Upper lobe of right lung (tissue), 1 donor: ENCODE measurements around the gene MMEL1. TPM values are rescaled to one million over a fixed set of nuclear protein-coding genes. Genes with fewer than 3 reads are reported as not detected.

Experiments used
- ATAC-seq: fragments of 200-7000 bp; cut with Tn5 transposase; one replicate; pipeline ENCODE4 v1.9.1; 2020; ENCODE audit warnings: mild to moderate bottlenecking, moderate library complexity
- DNase-seq: peaks from one replicate; pipeline ENCODE4 v3.0.0-alpha.2; 2020
- H3K27ac ChIP-seq: fragments of 200-600 bp; one replicate; pipeline ENCODE4 v1.8.0; 2022
- H3K27me3 ChIP-seq: fragments of 200-600 bp; one replicate; pipeline ENCODE4 v1.8.0; 2022; ENCODE audit warnings: mild to moderate bottlenecking
- H3K36me3 ChIP-seq: fragments of 200-600 bp; one replicate; pipeline ENCODE4 v1.8.0; 2022
- H3K4me1 ChIP-seq: fragments of 200-600 bp; one replicate; pipeline ENCODE4 v1.8.0; 2022
- H3K4me3 ChIP-seq: fragments of 200-600 bp; one replicate; pipeline ENCODE4 v1.8.0; 2022; ENCODE audit warnings: mild to moderate bottlenecking
- H3K9me3 ChIP-seq: fragments of 200-600 bp; one replicate; pipeline ENCODE4 v1.8.0; 2022
- intact Hi-C: fragments of 100-400 bp; cut with DNase I; formaldehyde crosslinking; loops from one replicate; pipeline ENCODE4 v1.11.0; 2022
- total RNA-seq: library from RNA; stranded (reverse); fragmentation: NEBNext Ultra II Directional; extraction: Animal tissue kit (Norgen Biotek cat#: 25700); gene quantifications from one replicate; pipeline ENCODE4 v1.2.1, GENCODE V29; 2021
- TF ChIP-seq, protein P1 (sequence below): fragments of 200-600 bp; IDR thresholded peaks from one replicate; pipeline ENCODE4 v1.8.0; 2022; ENCODE audit warnings: antibody characterized with exemption
- donor health status: DM: no; HTN: yes; CAD: no; lungs with severe emphysema.

Gene MMEL1
- total RNA-seq, 1 donor from 2014 or later, result 3.2 TPM

DNA sequence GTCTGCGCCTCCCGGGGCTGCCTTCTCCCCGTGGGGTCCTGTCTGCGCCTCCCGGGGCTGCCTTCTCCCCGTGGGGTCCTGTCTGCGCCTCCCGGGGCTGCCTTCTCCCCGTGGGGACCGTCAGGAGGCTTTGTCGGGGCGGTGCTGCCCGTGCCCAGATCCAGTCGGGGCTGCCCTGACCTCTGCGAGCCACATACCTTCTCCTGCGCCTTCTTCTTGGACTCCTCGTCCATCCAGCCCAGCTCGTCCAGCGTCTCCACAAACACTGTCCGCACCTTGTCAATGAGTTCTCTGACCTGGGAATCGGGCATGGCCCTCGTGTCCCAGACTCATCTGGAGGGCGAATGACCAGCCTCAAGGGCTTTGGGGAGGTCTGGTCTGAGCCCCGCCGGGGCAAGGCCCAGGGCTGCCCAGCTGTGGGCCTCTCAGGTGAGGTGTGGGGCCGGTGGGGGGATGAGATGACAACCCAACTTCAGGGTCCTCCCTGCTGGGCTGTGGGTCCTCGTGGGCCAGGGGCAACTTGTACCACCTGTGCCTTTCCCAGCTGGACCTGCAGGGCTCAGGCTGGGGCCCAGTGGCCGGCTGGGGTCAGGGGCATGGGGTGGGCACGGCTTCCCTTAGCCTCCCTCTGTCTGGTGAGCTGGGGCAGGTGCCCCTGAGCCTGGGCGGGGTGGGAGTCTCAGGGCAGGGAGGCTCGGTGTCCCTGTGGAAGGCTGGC is 36.8 kb downstream of the MMEL1 start:
- peak; percentile 61 for DNase-seq
- TF ChIP-seq, protein P1, sequence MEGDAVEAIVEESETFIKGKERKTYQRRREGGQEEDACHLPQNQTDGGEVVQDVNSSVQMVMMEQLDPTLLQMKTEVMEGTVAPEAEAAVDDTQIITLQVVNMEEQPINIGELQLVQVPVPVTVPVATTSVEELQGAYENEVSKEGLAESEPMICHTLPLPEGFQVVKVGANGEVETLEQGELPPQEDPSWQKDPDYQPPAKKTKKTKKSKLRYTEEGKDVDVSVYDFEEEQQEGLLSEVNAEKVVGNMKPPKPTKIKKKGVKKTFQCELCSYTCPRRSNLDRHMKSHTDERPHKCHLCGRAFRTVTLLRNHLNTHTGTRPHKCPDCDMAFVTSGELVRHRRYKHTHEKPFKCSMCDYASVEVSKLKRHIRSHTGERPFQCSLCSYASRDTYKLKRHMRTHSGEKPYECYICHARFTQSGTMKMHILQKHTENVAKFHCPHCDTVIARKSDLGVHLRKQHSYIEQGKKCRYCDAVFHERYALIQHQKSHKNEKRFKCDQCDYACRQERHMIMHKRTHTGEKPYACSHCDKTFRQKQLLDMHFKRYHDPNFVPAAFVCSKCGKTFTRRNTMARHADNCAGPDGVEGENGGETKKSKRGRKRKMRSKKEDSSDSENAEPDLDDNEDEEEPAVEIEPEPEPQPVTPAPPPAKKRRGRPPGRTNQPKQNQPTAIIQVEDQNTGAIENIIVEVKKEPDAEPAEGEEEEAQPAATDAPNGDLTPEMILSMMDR, result no peak
- Histone ChIP-seq H3K4me3 (no peak overlapping the region), H3K27me3 (no peaks in the 10 kb centered on the region), H3K4me1 (peaks cover 14% of the 10 kb centered on the region), H3K36me3 (no peaks in the 10 kb centered on the region), H3K9me3 (no peaks in the 10 kb centered on the region), H3K27ac (no peak overlapping the region)
- no peak for ATAC-seq
- intact Hi-C loops, result no loop called here

DNA sequence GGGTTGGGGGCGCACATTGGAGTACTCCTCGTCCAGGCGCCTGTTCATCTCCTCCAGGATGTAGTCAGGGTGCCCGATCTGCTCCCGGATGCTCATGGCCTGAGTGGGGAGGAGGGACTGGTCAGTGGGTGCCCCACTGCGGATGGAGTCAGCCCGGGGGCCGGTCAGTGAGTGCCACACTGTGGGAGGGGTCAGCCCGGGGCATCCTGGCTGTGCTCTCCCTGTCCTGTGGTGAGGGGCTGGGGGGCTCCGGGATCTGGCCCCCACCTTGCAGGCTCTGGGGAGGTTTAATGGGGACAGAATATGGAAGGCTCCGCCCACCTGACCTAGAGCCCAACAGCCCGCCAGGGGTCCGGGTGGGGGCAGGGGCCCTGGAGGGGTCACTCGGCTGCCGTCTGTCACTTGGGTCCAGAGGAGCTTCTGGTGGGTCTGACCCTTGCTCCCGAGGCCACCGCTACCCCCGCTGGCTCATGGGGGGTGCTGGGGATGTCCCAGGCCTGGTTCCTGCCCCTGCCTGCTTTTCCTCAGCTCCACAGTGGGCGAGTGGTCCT is 37.5 kb downstream of the MMEL1 start:
- intact Hi-C loops, result no loop called here
- Histone ChIP-seq H3K4me1 (peaks cover 14% of the 10 kb centered on the region), H3K27me3 (no peaks in the 10 kb centered on the region), H3K27ac (no peak overlapping the region), H3K9me3 (no peaks in the 10 kb centered on the region), H3K4me3 (no peak overlapping the region), H3K36me3 (no peaks in the 10 kb centered on the region)
- no peak for DNase-seq
- TF ChIP-seq, protein P1, result no peak
- ATAC-seq, result no peak

DNA sequence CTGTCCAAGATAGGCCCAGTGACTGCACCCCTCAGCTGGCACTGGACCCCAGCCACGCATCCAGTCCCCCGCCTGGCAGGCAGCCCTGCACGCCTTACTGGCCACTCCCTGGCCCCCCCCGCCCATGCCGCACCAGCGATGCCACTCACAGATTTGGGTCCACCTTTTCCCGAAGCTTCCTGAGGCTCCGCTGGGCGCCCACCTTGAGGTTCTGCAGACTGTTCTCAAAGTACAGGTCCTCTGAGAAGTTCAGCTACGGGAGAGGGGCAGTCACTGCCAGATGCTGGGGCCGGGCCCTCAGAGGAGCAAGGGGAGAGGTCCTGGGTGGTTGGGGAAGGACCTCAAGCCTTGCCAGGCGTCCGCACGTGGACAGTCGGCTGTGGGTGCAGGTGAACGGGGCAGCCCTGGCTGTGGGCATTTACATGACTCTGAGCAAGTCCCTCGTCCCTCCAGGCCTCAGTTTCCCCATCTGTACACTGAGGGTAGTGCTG is 38.1 kb downstream of the MMEL1 start:
- Histone ChIP-seq H3K27ac (no peak overlapping the region), H3K4me1 (peaks cover 14% of the 10 kb centered on the region), H3K36me3 (no peaks in the 10 kb centered on the region), H3K9me3 (no peaks in the 10 kb centered on the region), H3K4me3 (no peak overlapping the region), H3K27me3 (no peaks in the 10 kb centered on the region)
- DNase-seq, result no peak
- ATAC-seq, result no peak
- intact Hi-C loops, result no loop called here
- TF ChIP-seq, protein P1, result no peak

DNA sequence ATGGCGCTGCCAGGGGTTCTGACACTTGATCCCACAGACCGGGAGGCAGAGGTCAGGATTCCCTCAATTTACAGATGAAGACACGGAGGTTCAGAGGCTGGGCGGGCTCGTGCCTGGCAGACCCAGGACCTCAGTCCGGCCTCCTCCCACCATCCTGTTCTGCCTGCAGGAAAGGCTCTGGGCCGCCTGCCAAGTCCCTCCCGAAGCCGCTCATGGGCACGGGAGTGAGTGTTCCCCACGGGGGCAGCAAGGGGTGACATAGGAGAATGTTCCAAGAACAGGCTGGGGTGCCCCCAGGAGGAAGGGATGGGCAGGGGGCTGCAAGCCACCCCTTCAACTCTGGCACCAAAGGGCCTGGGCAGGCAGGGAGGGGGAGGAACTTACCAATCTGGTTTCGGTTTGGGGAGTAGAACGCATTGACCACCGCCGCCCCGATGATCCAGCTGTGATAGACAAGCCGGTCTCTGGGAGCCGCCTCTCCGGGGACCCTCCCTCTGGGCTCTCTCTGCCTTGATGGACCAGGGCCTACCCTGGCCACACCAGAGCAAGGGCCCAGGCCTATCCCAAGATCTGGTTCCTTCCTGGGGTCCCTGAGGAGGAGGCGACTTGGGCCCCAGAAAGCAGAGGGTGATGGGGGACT is 38.7 kb downstream of the MMEL1 start:
- TF ChIP-seq, protein P1, result no peak
- Histone ChIP-seq H3K9me3 (no peaks in the 10 kb centered on the region), H3K4me1 (peaks cover 14% of the 10 kb centered on the region), H3K4me3 (peak overlapping the region; percentile 37), H3K27me3 (no peaks in the 10 kb centered on the region), H3K36me3 (no peaks in the 10 kb centered on the region), H3K27ac (no peak overlapping the region)
- ATAC-seq (peak; percentile 9), DNase-seq (peak; percentile 83)
- intact Hi-C loops, result no loop called here

DNA sequence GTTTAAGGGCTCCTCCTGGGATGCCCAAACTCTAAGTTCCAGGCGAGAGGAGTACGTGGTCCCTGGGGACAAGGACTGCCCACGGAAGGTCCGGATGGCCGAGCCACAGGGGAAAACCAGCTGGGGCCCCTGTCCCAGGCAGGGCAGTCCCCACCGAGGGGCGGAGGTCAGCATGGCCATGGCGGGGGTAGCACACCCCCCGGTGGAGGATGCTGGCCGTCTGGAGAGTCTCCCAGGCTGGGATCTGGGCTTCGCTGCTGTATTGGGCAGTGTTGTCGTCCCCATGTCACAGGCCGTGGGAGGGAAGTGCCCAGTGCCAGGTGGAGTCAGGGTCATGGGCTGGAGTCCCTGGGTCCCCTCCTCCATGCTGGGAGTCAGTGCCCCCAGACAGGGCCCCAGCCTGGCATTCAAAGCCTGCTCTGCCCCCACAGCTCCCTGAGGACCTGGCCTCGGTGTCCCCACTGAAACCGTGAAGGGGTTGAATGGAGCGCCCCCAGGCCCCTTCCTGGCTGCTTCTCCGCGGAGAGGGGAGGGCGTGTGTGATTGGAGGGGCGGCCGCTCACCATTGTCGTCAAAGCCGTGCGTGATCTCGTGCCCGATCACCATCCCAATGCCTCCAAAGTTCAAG is 39.5 kb downstream of the MMEL1 start:
- H3K27me3 ChIP-seq, result no peaks in the 10 kb centered on the region
- H3K27ac ChIP-seq, result no peak overlapping the region
- no peaks in the 10 kb centered on the region for H3K9me3 ChIP-seq
- no peaks in the 10 kb centered on the region for H3K36me3 ChIP-seq
- H3K4me3 ChIP-seq, result peak overlapping the region; percentile 37
- intact Hi-C loops, result no loop called here
- peaks cover 14% of the 10 kb centered on the region for H3K4me1 ChIP-seq
- DNase-seq (peak; percentile 61), ATAC-seq (no peak)
- TF ChIP-seq, protein P1, result no peak
